Mammary epithelial cell (primary cell): Measurements from ENCODE around the gene FMR1NB.

Experiments used
- EZH2 ChIP-seq: IDR thresholded peaks from 2 replicates; pipeline ENCODE4 v1.6.1; 2012; ENCODE audit warnings: low read length, inconsistent platforms, borderline replicate concordance
- TF ChIP-seq, protein P1 (sequence below), 2 donors: IDR thresholded peaks in 1 of 2; conservative IDR thresholded peaks in 1 of 2; 2 replicates each; pipeline ENCODE4 v1.5.1; 2011 to 2012; ENCODE audit warnings: inconsistent platforms in 2 of 2, low read length in 2 of 2, mild to moderate bottlenecking in 2 of 2, control low read depth in 1 of 2, low read depth in 1 of 2; ENCODE audit not compliant: insufficient read depth in 1 of 2; ENCODE audit errors: extremely low read depth in 1 of 2

DNA sequence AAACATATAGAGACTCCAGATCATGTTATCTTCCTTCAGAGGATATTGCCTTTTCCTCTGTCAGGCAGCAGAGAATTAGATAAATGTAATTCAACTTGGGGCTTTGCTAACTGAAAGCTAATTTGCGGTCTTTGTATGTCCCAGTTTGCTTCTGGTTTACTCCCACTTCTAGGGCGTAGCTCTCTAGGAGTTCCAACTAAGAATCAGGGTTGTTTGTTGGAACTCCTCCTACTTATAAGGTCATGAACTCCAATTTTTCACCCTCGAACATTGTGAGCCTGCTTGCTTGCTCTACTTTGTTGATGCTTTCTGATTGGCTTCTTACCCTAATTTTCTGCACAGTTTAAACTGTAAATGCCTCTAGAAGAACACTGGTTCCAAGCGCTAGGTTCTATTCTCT lies 66.1 kb downstream of the FMR1NB start:
- TF ChIP-seq, protein P1, sequence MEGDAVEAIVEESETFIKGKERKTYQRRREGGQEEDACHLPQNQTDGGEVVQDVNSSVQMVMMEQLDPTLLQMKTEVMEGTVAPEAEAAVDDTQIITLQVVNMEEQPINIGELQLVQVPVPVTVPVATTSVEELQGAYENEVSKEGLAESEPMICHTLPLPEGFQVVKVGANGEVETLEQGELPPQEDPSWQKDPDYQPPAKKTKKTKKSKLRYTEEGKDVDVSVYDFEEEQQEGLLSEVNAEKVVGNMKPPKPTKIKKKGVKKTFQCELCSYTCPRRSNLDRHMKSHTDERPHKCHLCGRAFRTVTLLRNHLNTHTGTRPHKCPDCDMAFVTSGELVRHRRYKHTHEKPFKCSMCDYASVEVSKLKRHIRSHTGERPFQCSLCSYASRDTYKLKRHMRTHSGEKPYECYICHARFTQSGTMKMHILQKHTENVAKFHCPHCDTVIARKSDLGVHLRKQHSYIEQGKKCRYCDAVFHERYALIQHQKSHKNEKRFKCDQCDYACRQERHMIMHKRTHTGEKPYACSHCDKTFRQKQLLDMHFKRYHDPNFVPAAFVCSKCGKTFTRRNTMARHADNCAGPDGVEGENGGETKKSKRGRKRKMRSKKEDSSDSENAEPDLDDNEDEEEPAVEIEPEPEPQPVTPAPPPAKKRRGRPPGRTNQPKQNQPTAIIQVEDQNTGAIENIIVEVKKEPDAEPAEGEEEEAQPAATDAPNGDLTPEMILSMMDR (conservative IDR thresholded peaks at IDR 0.05 in 1 of 2, IDR thresholded peaks at IDR 0.05 in 1 of 2; ENCODE audit: extremely low read depth in 1 of 2, insufficient read depth in 1 of 2, low read depth in 1 of 2, low read length in 2 of 2), result no peak
- no peak for TF ChIP-seq EZH2
